Hippocampal formation (tissue), 2 donors: ENCODE measurements around the gene MTIF3.

Experiments
- DNase-seq, 2 donors: peaks; one replicate each; lab custom pipeline; 2025; lab: John Stamatoyannopoulos, UW

Gene MTIF3

DNA sequence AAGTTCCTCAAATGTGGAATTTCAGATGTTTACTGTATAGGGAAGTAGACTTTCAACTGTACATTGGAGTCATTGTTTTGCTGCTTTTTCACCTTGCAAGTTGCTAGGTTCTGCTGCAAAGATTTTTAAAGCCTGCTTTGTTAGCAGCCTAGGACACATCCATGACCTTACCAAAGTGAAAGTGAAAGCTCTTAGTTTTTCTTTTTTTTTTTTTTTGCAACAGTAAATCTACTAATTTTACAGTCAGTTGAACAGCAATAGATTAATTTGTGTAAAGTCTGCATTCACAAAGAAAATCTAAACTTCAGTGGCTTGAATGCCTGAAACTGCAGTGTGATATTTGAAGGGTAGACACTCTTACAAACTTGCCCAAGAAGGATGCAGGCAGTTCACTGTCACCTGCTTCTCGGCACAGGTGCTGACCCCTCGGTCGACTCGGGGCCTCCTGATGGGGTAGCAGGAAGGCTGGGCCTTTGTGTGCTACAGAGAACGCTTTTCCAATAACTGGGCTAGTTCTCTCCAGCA lies 5.0 kb upstream of the MTIF3 start:
- no peak for DNase-seq

- DNase-seq = peak in 1 of 2 donors; percentile 30
Observed at GRCh38 chr13:27450921-27451471, 632 bp upstream of the MTIF3 start.

- no peak for DNase-seq
Observed at GRCh38 chr13:27449081-27449603, 1.2 kb downstream of the MTIF3 start.

DNA sequence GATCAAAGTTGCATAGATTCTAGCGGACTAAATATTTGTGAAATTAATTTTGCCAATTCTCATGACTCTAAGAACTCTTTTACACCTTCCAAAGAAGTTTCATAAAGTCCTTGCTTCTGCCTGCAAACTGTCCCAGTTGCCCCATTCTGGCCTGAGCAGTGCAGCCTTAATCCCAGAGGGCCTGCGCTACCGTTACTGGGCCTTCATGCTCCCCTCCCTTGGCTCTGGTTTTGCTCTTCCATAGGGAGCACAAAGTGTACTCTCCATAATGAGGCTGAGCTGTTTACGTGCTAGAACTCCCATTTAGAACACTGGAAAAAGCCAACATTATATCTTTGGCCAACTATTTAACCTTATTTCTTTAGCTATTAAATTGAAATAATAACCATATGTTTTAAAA lies 2.1 kb downstream of the MTIF3 start:
- DNase-seq = no peak

DNA sequence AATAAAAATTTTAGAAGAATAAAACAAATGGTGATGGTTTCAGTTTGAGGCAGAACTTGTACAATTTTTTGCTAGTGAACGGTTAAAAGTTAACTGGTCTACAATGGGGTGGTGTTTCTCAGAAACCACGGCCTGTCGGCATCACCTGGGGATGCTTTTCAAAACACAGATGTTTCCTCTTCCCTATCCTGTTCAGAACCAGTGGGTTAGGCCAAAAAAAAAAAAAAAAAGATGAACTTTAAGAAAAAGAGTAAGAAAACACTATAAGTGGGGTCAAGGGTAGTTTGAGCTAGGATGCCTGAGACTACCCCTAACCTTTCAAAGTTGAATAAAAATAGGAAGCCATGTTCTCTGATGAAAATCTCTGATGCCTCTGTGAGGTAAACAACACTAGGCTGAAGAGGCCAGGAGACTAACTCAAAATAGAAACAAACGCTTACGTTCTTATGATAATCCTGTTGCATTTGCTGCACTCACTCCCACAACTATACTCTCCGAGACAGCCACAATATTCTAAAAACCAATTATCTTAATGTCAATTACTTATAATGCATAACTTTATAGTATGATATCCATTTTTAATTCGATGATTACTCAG lies 3.3 kb downstream of the MTIF3 start:
- no peak for DNase-seq

DNA sequence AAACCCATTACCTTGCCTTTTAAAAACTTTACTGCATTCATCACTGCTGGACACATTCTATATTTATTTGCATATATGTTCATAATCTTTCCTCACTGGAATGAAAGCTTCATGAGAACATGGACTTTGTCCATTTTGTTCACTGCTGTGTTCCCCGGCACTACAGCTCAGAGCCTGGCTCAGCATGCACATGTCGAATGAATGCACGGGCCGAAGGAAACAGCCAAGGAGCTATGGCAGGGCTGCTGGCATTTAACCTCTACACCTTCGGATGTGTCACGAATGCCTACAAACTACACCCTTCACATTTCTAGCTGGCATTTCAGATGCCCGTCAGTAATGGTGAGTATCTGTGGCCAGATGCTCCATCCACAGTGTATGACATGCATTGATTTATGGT lies 7.6 kb downstream of the MTIF3 start:
- DNase-seq = no peak

DNA sequence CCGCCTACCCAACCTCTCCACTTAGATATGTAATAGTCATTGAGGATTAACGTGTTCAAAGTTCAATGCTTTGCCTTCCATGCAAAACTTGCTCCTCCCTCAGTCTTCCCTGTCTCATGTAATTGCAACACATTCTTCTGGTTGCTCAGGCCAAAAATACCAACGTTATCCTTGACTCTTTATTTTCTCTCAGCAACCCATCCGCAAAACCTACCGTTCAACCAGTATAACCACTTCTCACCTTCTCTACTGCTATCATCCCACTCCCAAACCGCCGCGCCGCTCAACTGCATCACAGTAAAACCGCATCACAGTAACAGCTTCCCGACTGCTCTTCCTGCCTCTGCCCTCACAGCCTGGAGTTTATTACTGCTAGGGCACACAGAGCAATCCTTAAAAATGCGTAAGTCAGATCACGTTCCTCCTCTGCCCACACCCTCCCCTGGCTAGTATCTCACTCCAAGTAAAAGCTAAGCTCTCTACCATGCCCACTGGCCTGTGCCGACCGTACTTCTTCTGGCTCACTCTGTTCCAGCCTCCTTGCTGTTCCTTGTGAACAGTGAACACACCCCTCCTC lies 8.2 kb downstream of the MTIF3 start:
- DNase-seq = no peak

GRCh38 chr13:27440408-27440807 lies 10.0 kb downstream of the MTIF3 start:
- DNase-seq = no peak

GRCh38 chr13:27437126-27437525 lies 13.2 kb downstream of the MTIF3 start:
- no peak for DNase-seq

DNA sequence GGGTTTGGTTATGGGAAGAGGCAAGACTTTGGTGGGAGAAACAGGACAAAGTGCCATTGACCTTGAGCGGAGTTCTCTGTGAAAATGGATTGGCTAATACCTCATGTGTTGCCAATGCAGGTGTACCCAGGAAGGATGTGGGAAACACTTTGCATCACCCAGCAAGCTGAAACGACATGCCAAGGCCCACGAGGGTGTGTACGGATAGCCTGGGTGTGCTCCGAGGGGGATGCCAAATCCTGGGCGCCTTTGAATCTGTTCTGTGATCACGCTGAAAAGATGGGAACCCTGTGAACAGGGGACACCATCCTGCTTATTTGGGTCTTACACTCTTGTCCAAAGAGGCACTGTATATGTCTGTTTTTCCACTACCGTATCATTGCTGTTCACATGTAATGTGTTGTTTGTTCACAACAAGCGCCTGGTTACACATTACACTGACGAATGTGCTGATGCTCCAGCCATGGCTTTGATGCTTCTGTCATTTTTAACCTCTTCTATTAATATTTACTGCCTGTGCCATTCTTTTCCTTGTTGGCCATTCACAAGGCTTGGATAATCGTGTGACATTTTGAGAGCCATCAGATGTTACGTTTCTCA lies 17.7 kb downstream of the MTIF3 start:
- no peak for DNase-seq

GRCh38 chr13:27432180-27432579 lies 18.2 kb downstream of the MTIF3 start:
- DNase-seq = no peak

DNA sequence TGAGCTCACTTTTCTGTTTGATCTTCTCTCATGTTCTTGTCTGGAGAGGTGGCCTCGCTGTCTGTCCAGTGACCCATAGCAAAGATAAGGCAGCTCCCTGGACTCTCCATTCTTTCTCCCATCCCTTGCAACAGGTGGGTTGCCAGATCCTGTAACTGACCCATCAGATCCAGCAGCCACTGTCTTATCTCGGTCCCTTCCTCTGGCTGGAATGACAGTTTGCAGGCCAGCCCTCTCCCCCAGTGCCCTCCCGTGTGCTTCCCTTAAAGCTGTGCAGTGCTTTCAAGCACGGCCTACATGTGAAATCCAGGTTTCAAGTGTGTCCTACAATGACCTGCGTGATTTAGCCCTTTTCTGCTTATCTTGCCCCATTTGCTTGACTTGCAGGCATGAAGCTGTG lies 22.2 kb downstream of the MTIF3 start:
- DNase-seq = no peak

DNA sequence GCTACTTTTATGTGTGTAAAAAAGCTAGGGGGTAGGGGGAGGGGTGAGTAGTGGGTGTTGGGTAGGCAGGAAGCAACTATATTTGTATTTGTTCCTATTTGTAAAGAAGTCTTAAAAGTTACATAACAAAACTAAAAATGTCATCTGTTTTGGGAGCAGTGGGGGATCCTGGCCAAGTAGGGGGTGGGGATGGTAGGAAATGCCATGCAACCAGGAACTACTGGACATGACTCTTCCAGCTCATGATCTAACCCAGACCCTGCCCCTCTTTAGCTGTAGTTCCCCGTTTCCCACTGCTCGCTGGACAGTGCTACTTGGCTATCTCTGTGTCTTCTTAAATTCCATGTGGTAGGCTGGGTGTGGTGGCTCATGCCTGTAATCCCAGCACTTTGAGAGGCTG lies 22.7 kb downstream of the MTIF3 start:
- no peak for DNase-seq

GRCh38 chr13:27425918-27426630 lies 24.3 kb downstream of the MTIF3 start:
- DNase-seq = peak; percentile 20 to 34

DNA sequence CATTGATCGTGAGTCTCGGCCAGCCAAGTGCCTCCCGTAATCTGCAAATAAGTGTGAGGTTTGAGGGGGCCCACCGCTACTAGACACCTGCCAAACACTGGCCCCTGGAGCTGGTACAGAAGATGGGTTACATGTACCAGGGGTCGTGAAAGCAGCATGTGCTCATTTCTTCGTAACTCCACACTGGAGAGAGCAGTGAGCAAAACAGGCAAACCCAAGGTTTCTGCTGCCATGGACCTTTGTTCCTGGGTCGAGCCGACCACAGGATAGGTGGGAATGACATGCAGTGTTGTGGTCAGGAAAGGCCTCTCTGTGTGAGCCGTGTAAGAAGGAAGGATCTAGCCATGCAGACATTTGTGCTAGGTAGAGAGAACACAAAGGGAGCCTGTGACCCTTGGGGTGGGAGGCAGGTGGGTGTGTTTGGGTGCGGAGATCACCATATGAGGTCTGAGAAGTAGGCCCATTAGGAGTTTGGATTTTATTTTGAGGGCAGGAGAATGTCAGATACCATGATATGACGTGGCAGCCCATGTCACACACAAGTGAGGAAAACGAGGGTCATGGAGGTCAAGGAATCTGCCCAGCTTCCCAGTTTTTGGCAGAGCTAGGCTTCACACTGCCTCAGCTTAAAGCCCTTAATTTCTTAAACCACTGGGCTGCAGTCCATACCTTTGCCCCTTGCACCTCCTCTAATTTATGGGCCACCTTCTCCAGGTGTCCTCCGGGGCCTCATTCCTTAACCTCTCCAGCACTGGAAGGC lies 25.0 kb downstream of the MTIF3 start:
- DNase-seq = no peak

DNA sequence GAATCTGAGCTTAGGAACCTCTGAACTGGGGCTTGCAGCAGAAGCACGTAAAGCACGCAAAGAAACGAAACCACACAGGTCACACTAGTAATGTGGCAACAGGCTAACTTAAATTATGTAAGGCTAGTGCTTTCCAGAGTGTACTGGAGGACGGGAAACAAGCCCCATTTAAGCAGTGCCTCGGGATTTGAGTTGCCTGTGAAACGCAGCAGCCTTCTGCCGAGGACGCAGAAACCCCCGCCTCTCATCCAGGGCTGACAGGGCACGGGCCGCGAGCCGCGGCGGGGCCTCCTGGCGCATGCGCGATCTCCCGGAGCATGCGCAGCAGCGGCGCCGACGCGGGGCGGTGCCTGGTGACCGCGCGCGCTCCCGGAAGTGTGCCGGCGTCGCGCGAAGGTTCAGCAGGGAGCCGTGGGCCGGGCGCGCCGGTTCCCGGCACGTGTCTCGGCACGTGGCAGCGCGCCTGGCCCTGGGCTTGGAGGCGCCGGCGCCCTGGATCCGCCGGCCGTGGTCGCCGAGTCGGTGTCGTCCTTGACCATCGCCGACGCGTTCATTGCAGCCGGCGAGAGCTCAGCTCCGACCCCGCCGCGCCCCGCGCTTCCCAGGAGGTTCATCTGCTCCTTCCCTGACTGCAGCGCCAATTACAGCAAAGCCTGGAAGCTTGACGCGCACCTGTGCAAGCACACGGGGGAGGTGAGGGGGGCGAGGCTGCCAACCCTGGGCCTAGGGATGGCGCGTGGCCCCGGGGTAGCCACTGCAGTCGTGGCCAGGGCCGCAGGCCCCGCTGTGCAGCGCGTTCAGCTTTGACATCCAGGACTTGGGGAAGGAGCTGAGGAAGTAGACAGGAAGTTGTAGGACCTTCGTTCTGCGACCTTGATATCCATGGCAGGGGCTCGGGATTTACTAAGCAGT lies 25.9 kb downstream of the MTIF3 start, which contains the start of gene GTF3A:
TSS of gene GTF3A (plus strand) at position 374 of the 912 bp plus-strand sequence.
- DNase-seq = peak; percentile 67 to 82

GRCh38 chr13:27423333-27423732 lies 27.0 kb downstream of the MTIF3 start:
- no peak for DNase-seq

DNA sequence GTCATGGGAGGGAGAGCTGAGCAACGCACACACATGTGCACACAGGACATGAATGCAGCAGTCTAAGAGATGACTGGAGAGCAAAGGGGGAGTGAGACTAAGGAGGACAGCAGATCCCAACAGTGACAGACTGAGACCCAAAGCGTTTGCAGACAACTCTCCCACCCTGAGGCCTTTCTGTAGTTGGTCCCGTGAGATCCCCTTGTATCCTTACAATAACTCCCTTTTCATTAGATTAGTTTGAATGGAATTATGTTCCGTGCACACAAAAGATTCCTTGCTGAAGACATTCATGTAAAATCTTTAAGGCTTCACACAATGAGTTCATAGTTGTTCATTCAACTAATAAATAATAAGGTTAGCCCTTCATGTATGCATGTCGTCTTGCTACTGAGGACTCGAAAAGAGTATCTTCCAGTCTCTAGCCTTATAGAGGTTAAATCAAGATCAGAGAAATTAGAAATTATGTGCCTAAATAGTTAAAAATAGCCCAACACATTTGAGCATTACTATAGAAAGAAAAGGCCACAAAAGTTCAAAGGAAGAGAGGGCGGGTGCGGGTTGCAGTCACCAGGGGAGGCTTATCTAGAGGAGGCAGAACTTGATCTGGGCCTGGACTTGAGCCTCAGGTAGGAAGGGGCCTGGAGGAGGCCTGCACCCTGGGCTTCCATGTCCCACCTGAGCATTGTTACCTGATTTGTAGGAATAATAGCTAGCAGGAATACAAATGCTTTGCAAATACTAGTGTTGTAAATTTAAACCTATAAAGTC lies 29.1 kb downstream of the MTIF3 start:
- DNase-seq = no peak

DNA sequence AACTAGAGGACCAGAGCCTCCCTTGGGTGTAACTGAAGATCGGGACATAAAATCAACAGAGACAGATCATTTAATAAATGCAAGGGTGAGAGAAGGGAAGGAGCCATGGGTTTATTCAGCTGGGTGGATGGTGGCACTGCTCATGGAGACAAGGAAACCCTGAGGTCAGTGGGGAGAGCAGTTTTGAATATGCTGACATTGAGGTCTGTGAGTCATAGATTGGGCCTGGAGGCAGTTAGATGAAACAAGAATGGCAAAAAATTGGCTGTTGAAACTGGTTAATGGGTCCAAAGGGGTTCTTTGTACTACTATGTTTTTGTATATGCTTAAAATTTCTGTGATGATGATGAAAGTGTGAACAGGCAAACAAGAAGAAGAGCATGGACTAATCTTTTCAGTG lies 31.0 kb downstream of the MTIF3 start:
- no peak for DNase-seq

DNA sequence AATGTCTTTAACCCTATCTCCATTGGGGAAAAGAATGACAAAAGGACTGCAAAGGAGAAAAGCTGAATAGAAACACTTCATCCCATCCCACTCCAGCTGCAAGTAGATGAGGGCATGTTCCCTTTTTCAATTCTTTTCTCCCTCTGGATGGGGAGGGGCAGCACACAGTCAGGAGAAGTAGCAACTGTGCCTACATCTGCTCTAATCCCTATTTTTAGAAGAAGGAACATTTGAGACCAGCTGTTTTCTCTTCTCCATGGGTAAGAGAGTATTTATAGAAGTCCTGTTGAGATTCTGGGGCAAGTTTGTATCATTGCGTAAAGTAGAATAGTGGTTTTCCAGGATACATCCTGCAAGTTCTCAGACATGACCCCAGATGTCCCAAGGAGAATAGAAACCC lies 35.2 kb downstream of the MTIF3 start:
- DNase-seq = no peak
